HG02852 (cell line): Measurements from ENCODE around the gene KLHDC10.
"Not testable (repeated sequence)": the region's sequence is repeated elsewhere in the genome, so short reads cannot be mapped to it uniquely, and the experiment has no call there.

ENCODE experiments used
- ATAC-seq: cut with Tn5 transposase; IDR thresholded peaks from one replicate; pipeline ENCODE4 v1.9.1; 2021; ENCODE audit warnings: mild to moderate bottlenecking, moderate library complexity; ENCODE audit not compliant: unreplicated experiment

The KLHDC10 gene

GRCh38 chr7:130140551-130141160, 70.3 kb downstream of the KLHDC10 start:
- ATAC-seq = no peak

GRCh38 chr7:130141161-130141883, 71.0 kb downstream of the KLHDC10 start:
- ATAC-seq = peak; percentile 54

DNA sequence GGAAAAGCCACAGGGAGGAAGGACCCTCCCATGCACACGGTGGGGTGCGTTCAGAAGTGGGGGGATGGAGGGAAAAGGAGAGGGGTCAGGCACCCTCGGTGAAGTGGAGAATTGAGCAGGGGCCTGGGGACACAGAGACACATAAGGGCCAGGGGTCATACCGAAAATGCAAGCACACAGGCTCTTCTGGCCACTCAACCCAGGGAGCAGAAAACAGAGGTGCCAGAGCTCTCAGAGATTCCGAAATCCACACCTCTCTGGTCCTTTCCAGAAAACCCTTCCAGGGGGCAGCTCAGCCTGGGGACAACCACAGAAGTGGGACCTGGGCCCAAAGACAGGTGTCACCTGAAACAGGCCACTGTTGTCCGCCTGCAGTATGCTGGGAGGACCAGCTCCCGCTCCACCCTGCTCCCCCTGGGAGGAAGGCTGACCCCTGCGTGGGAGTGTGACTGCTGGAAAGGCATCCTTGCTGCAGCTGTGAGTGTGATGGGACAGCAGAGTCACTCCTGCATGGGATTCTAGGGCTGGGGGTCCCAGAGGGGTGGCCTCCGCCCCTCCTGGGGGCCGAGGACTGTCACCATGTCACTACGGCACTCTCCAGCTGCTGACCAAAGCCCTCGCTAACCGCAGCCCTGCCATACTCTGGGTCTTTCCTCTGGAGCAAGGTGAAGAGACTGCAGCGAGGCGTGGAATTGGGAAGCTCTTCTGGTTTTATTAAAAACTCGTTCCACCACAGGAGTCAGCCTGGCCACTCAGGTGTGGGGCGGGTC, 71.7 kb downstream of the KLHDC10 start:
- no peak for ATAC-seq

DNA sequence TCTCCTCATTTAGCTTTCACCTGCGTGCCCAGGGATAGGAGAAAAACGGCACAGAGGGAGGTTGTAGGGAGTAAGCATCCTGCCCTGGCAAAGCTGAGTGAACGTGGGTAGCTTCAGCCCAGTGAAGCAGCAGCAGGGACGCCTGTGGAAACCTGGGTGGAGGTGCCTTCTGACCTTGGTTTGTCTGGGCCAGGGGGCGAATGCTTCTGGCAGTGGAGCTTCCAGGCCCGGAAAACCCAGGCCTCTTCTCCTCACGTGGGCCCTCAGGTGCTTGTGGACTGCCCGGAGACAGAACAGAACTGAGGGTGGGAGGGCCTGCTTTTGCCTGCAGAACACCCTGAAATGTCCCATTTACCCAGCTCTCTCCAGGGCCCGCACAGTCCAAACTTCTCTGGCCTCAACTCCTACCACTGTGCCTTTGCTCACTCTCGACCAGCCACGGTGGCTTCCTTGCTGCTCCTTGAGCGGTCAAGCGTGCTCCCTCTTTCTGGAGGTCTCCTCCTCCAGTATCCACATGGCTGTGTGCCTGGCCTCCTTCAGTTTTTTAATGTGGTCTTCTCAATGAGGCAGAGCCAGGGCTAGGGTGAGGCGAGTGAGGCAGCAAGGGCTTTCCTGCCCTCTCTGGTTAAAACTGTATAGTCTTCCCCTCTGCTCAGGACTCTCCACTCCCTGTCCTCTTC, 72.5 kb downstream of the KLHDC10 start:
- ATAC-seq = no peak

DNA sequence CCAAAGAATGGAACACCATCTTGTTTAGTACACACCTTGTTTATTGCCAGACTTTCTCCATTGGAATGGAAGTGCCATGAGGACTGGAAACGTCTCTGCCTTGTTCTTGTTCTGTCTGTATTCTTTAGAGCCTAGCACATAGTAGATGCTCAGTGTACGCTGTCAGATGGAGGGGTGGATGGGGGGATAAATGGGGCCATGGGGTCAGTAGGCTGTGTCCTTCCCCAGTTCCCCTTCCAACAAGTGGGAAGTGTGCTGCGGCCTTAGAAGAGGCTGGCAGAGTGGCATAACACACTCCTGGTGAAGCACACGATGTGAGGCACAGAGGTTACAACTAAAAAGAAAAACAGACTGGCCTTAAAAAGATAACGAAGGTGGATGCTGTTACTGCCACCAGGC, 73.0 kb downstream of the KLHDC10 start:
- no peak for ATAC-seq

GRCh38 chr7:130143986-130144311, 73.6 kb downstream of the KLHDC10 start:
- no peak for ATAC-seq

DNA sequence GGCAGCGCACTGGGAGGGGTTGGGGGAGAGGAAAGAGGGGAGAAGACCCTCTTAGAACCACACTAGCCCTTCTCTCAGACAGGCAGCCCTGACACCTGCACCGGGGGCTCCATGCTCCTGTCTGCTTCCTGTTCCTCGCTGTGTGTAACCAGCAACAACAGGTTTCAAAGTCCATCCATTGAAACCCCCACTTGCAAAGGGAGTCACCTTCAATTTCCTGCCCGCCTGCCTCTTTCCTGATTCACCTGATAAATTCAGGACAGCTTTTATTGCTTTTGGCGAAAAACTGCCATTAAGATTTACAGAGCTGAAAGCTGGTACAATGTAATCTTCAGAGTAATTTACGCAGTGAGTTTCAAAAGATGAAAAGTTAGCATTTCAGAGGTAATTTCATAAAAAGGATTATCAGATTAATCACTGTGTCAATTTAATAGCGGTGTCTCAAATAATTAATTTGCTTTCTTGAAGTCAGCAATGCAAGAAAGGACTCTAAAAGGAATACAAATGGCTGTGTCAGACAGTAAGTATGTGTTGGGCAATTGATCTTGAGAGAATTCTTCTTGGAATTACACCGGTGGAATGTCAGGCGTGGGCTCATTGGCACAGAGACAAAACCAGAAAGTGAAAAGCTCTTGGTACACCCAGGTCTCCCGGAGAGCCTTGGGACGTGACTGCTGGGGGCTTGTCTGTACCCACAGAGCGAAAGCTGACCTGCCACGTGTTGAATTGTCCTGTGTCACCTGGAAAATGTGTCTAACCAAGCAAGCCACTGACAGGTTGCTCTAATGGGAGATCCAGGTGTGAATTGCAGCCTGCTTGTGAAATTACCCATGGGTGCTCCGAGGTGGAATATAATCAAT, 74.2 kb downstream of the KLHDC10 start:
- ATAC-seq = no peak

DNA sequence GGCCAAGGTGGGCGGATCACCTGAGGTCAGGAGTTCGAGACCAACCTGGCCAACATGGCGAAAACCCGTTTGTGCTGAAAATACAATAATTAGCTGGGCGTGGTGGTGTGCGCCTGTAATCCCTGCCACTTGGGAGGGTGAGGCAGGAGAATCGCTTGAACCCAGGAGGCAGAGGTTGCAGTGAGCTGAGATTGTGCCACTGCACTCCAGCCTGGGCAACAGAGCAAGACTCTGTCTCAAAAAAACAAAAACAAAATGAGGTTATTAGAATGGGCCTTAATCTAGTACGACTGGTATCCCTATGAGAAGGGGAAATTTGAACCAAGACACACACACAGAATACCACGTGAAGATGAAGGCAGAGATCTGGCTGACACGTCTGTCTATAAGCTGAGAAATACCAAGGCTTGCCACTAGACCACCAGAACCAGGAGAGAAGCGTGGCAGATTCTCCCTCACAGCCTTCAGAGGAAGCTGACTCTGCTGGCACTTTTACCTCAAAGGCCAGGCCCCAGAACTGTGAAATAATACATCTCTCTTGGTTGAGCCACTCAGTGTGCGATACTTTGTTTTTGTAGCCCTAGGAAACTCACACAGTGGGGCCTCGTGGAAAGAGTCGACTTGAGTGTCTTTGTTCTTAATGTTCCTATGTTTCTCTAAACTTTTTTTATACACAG, 75.2 kb downstream of the KLHDC10 start:
- ATAC-seq = no peak

DNA sequence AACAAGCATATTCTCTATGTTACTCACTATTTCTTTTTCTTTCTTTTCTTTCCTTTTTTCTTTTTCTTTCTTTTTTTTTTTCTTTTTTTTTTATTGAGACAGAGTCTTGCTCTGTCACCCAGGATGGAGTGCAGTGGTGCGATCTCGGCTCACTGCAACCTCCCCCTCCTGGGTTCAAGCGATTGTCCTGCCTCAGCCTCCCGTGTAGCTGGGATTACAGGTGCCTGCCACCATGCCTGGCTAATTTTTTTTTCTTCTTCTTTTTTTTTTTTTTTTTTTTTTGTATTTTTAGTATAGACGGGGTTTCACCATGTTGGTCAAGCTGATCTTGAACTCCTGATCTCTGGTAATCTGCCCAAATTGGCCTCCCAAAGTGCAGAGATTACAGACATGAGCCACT, 75.8 kb downstream of the KLHDC10 start:
- not testable (repeated sequence) for ATAC-seq

- no peak for ATAC-seq
Measured at GRCh38 chr7:130146693-130147405, 76.5 kb downstream of the KLHDC10 start.

- no peak for ATAC-seq
Measured at GRCh38 chr7:130147710-130148325, 77.5 kb downstream of the KLHDC10 start.

GRCh38 chr7:130148561-130148960, 78.2 kb downstream of the KLHDC10 start:
- ATAC-seq = no peak

DNA sequence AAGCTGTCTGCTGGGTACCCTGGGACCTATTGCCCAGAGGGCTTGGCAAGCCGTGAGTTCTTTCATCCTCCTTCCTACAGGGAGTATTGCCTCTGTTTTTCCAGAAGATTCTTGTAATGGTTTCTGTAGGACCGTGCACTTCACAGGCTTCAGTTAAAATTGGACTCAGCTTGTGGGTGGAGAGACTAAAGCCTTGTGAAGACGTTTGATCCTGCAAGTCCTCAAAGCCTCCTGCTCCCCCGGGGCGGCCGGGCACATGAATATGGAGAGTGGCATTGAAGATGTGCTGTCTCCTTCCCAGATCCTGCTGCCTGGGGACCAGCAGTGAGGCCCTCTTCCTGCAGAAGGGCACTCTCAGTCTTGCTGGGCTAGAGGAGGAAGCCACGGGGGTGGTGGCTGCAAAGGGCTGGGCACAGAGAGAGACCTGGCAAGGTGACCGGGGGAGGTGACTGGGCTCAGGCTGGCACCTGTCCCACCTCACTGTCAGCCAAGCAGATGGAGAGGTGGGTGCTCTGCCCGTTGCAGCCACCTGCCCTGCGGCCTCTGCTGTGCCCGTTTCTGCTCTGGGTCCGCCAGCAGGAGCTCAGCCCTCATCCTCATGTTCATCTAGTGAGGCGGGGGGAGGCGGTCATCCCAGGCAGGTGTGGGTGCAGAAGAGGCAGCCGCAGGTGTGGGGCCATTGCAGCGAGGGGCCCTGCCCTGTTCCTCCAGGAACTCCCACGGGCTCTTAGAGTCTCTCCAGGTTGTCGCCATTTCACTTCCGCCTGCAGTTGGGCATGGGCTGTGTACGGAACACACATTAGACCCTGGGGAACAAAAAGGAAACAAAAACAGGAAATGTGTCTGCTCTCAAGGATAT, 79.2 kb downstream of the KLHDC10 start:
- ATAC-seq = peak; percentile 51

DNA sequence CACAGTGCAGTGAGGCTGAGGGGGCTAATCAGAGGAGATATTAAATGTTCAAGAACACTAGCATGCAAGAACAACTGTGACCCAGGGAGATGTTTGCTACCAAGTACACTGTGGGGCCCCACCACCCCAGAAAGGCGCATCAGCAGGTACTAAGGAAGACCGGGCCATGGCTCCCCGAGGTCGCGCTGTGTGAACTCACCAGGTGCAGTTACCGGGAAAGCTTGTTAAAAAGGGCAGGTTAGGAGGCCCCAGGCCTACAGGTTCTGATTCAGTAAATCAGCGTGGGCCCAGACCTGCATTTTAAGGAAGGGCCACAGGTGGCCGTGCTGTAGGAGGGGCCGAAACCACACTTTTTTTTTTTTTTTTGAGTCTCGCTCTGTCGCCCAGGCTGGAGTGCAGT, 80.3 kb downstream of the KLHDC10 start:
- peak; percentile 43 for ATAC-seq

DNA sequence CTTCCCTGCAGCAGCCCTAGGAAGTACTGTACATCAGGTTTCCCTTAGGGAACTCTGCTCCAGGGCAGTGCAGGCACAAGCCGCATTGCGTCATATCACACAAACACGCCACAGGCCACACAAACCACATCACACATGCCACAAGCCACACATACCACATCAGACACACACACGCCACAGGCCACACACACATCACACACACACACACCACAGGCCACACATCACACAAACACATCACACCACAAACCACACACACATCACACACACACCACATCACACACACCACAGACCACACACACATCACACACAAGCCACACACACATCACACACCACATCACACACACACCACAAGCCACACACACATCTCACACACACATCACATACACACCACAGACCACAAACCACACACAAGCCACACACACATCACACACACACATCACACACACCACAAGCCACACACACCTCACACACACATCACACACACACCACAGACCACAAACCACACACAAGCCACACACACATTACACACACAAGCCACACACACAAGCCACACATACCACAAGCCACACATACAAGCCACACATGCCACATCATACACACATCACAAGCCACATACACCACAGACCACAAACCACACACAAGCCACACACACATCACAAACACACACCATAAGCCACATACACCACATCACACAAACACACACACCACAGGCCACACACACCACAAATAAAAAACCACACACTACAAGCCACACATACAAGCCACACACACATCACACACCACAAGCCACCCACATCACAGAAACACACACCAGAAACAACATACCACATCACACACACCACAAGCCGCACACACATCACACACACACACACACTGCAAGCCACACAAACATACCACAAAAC, 81.5 kb downstream of the KLHDC10 start:
- ATAC-seq = no peak

GRCh38 chr7:130152493-130153210, 82.3 kb downstream of the KLHDC10 start:
- no peak for ATAC-seq
